PC-3 (cell line): ENCODE results near the gene BTBD2. TPM values are rescaled to one million over a fixed set of nuclear protein-coding genes. Genes with fewer than 3 reads are reported as not detected.

Experiments used
- ATAC-seq: fragments of 200-7000 bp; cut with Tn5 transposase; 2 replicates; pipeline ENCODE4 v1.9.1; 2020; ENCODE audit warnings: mild to moderate bottlenecking, moderate library complexity
- BruUV-seq: library from RNA; stranded (reverse); fragments of 400-500 nt; replicated peaks from 2 replicates; lab custom pipeline; 2021; lab: Mats Ljungman, UMichigan
- CTCF ChIA-PET: fragments of 300-600 bp; sonication (Branson Sonifier 250); formaldehyde crosslinking; loops from one replicate; lab custom pipeline; 2022; ENCODE audit warnings: antibody characterized with exemption; lab: Charles Lee
- POLR2A ChIA-PET: fragments of 300-600 bp; sonication (Branson Sonifier 250); formaldehyde crosslinking; loops from one replicate; lab custom pipeline; 2022; ENCODE audit warnings: antibody characterized with exemption; ENCODE audit not compliant: unreplicated experiment; lab: Charles Lee
- DNase-seq: peaks from one replicate; pipeline ENCODE4 v3.0.0-alpha.2; 2015
- H2AFZ ChIP-seq: fragments of 300-600 bp; sonication (generic); 2 replicates; pipeline ENCODE4 v1.6.0; 2016; ENCODE audit warnings: antibody characterized with exemption, low read length
- H3F3A ChIP-seq: fragments of 300-600 bp; sonication (generic); one replicate; pipeline ENCODE4 v1.6.0; 2017; ENCODE audit warnings: antibody characterized with exemption, low read length, control low read depth, mild to moderate bottlenecking; ENCODE audit not compliant: unreplicated experiment
- H3K27ac ChIP-seq: fragments of 300-600 bp; sonication (generic); 2 replicates; pipeline ENCODE4 v1.5.1; 2016; ENCODE audit warnings: mild to moderate bottlenecking, low read length
- H3K27me3 ChIP-seq: fragments of 300-600 bp; sonication (generic); 2 replicates; pipeline ENCODE4 v1.6.1; 2016; ENCODE audit warnings: low read length, mixed read lengths
- H3K36me3 ChIP-seq: fragments of 300-600 bp; sonication (generic); 2 replicates; pipeline ENCODE4 v1.6.1; 2016; ENCODE audit warnings: low read depth, mixed run types, low read length, mixed read lengths
- H3K4me1 ChIP-seq: fragments of 300-600 bp; sonication (generic); 2 replicates; pipeline ENCODE4 v1.5.1; 2016; ENCODE audit warnings: low read length; ENCODE audit not compliant: insufficient read depth
- H3K4me2 ChIP-seq: fragments of 300-600 bp; sonication (generic); 2 replicates; pipeline ENCODE4 v1.6.0; 2016; ENCODE audit warnings: low read length
- H3K4me3 ChIP-seq: fragments of 300-600 bp; sonication (generic); 2 replicates; pipeline ENCODE4 v1.5.1; 2016; ENCODE audit warnings: mild to moderate bottlenecking, low read length, mixed read lengths
- H3K79me2 ChIP-seq: fragments of 300-600 bp; sonication (generic); 2 replicates; pipeline ENCODE4 v1.6.1; 2017; ENCODE audit warnings: low read length, mixed read lengths
- H3K9ac ChIP-seq: fragments of 300-600 bp; sonication (generic); 2 replicates; pipeline ENCODE4 v1.6.0; 2016; ENCODE audit warnings: mild to moderate bottlenecking, low read length
- H3K9me2 ChIP-seq: fragments of 300-600 bp; sonication (generic); replicated peaks from 2 replicates; pipeline ENCODE4 v1.6.1; 2016; ENCODE audit warnings: mixed run types, low read length, mixed read lengths
- H3K9me3 ChIP-seq: fragments of 300-600 bp; sonication (generic); 2 replicates; pipeline ENCODE4 v1.6.1; 2016; ENCODE audit warnings: low read length, mixed read lengths
- H4K20me1 ChIP-seq: fragments of 300-600 bp; sonication (generic); 2 replicates; pipeline ENCODE4 v1.6.1; 2016; ENCODE audit warnings: low read length, mixed read lengths
- CTCF ChIP-seq: fragments of 300-600 bp; sonication (generic); conservative IDR thresholded peaks from 2 replicates; pipeline ENCODE4 v1.5.1; 2017; ENCODE audit warnings: antibody characterized with exemption, low read depth, mild to moderate bottlenecking, low read length
- EZH2 ChIP-seq: fragments of 300-600 bp; sonication (generic); IDR thresholded peaks from one replicate; pipeline ENCODE4 v1.6.1; 2017; ENCODE audit warnings: antibody characterized with exemption, mild to moderate bottlenecking, low read length; ENCODE audit not compliant: unreplicated experiment
- EZH2phosphoT487 ChIP-seq: fragments of 300-600 bp; sonication (generic); IDR thresholded peaks from 2 replicates; pipeline ENCODE4 v1.6.1; 2018; ENCODE audit warnings: mild to moderate bottlenecking, antibody characterized with exemption, low read length, borderline replicate concordance
- intact Hi-C: fragments of 100-400 bp; cut with micrococcal nuclease; formaldehyde crosslinking; loops from 2 replicates; pipeline ENCODE4 v1.9.0; 2023
- total RNA-seq: library from RNA; depleted of rRNA; stranded (reverse); fragments of >200 nt; gene quantifications from 2 replicates; pipeline ENCODE4 v1.2.3, GENCODE V29; 2014

Gene BTBD2
- total RNA-seq, 1 experiment from 2014 or later = 72.0 TPM

DNA sequence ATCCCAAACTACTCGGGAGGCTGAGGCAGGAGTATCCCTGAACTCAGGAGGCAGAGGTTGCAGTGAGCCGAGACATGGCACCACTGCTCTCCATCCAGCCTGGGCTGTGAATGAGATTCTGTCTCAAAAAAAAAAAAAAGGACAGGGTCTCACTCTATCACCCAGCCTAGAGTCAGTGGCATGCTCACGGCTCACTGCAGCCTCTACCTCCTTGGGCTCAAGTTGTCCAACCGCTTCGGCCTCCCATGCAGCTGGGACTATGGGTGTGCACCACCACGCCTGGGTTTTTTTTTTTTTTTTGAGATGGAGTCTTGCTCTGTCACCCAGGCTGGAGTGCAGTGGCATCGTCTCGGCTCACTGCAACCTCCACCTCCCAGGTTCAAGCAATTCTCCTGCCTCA, 20.9 kb upstream of the BTBD2 start:
- ATAC-seq = no peak
- DNase-seq = no peak

DNA sequence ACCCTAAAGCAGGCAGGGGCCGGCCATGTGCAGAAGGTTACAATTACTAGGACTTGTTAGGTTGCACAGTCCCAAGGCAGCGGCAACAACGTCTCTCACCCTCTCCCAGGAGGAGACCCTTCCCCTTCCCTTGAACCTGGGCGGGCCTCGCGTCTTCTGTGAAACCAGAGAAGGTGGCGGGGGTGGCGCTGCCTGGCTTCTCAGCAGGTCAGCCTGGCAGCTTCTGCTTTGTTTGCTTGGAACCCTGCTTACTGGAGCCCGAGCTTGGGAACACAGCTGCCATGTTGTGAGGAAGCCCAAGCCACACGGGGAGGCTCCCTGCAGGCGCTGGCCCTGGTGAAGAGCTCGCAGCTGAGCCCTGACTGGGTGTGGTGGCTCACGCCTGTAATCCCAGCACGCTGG, 20.1 kb upstream of the BTBD2 start:
- Histone ChIP-seq H3K9me2 (no peaks in the 10 kb centered on the region), H3K27ac (peak overlapping the region; percentile 22; the same call in 1 of the 2 replicates), H2AFZ (0 out of 2 replicates have a peak overlapping the region, but pooled peaks have one; percentile 56), H3K79me2 (no peaks in the 10 kb centered on the region), H3F3A (no peaks in the 10 kb centered on the region), H3K4me3 (no peak overlapping the region), H3K36me3 (peaks cover 2% of the 10 kb centered on the region; the same call in 1 of the 2 replicates), H3K27me3 (no peaks in the 10 kb centered on the region), H4K20me1 (no peaks in the 10 kb centered on the region), H3K4me1 (peaks cover 12% of the 10 kb centered on the region), H3K9ac (no peak overlapping the region), H3K9me3 (no peaks in the 10 kb centered on the region), H3K4me2 (peak overlapping the region; percentile 47; the same call in 1 of the 2 replicates)
- intact Hi-C loops = no loop called here
- no peak for TF ChIP-seq CTCF
- no peak for TF ChIP-seq EZH2
- TF ChIP-seq EZH2phosphoT487 = no peak
- DNase-seq (no peak), ATAC-seq (no peak)
- TSS peak; percentile 74 for BruUV-seq
- ChIA-PET CTCF (no interaction called here), POLR2A (interaction anchor here (0.6 kb wide), 1 partner anchor 147 kb away, joined by 6 read pairs; no protein-coding TSS in a partner anchor)

More for the DNA sequence above, 20.9 kb upstream of the BTBD2 start:
- Histone ChIP-seq H3K36me3 (peaks cover 2% of the 10 kb centered on the region; the same call in 1 of the 2 replicates), H3K27ac (no peak overlapping the region), H2AFZ (no peak overlapping the region), H3K4me3 (no peak overlapping the region), H4K20me1 (no peaks in the 10 kb centered on the region), H3K9me2 (no peaks in the 10 kb centered on the region), H3K27me3 (no peaks in the 10 kb centered on the region), H3K4me2 (no peak overlapping the region), H3K4me1 (peaks cover 12% of the 10 kb centered on the region), H3K79me2 (no peaks in the 10 kb centered on the region), H3K9ac (no peak overlapping the region), H3K9me3 (no peaks in the 10 kb centered on the region), H3F3A (no peaks in the 10 kb centered on the region)
- no TSS peak for BruUV-seq
- POLR2A ChIA-PET = no interaction called here
- CTCF ChIA-PET = no interaction called here
- intact Hi-C loops = no loop called here
- no peak for TF ChIP-seq EZH2
- no peak for TF ChIP-seq EZH2phosphoT487
- no peak for TF ChIP-seq CTCF
